ENCODE data around the gene MYMK. TPM values are rescaled to one million over a fixed set of nuclear protein-coding genes. Genes with fewer than 3 reads are reported as not detected.

MYMK gene
- total RNA-seq, 1 donor from 2014 or later, result not detected

DNA sequence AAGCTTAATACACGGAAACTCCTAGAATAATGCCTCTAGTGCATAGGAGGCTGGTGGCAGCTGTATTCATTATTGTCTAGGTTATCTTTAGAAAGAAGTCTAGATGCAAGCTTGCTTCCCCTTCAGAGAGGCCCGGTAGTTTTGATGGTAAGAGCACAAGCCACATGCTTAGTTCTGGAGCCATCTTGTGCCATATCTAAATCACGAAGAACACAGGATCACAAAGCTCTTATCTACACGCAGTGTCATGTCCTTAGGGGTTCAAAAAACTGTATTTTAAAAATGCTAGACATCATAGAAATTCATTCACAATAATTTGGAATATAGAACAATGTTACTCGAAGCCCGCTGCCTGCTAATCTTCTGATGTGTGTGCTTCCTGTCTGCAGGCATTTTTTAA is 58.8 kb downstream of the MYMK start:
- Histone ChIP-seq H3K4me3 (no peak overlapping the region), H3K27me3 (no peaks in the 10 kb centered on the region), H3K9me3 (no peaks in the 10 kb centered on the region), H3K36me3 (peaks cover 0 to 8% of the 10 kb centered on the region in 2 donors), H3K27ac (no peak overlapping the region), H3K4me1 (peaks cover 2% of the 10 kb centered on the region)
- DNase-seq (ENCODE audit: extremely low spot score in 2 of 2), result no peak
- intact Hi-C loops (cut with DNase I), result no loop called here
- TF ChIP-seq POLR2AphosphoS5 (IDR thresholded peaks at IDR 0.05; ENCODE audit: insufficient read depth in 1 of 2, low read depth in 1 of 2), result no peak

DNA sequence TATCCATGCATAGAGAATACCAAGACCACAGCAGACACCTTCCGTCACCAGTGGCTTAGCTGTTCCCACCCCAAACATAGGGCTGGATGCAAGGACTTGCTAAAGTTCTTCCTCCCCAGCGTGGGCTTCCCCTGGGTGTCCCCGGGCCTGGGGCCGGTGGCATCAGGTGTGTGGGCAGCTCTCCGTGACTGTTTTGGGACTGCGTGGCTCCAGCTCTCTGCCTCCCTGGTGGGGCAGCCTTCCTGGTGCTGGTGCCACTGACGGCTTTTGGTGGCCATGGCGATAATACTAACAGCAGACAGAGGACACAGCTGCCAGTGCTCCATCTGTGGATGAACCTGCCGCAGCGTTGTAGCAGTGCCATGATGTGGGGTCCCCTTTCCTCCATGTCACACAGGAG is 60.1 kb downstream of the MYMK start:
- H3K27ac ChIP-seq, result no peak overlapping the region
- no peak for DNase-seq (ENCODE audit: extremely low spot score in 2 of 2)
- TF ChIP-seq, protein P1, sequence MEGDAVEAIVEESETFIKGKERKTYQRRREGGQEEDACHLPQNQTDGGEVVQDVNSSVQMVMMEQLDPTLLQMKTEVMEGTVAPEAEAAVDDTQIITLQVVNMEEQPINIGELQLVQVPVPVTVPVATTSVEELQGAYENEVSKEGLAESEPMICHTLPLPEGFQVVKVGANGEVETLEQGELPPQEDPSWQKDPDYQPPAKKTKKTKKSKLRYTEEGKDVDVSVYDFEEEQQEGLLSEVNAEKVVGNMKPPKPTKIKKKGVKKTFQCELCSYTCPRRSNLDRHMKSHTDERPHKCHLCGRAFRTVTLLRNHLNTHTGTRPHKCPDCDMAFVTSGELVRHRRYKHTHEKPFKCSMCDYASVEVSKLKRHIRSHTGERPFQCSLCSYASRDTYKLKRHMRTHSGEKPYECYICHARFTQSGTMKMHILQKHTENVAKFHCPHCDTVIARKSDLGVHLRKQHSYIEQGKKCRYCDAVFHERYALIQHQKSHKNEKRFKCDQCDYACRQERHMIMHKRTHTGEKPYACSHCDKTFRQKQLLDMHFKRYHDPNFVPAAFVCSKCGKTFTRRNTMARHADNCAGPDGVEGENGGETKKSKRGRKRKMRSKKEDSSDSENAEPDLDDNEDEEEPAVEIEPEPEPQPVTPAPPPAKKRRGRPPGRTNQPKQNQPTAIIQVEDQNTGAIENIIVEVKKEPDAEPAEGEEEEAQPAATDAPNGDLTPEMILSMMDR (IDR thresholded peaks at IDR 0.05), result no peak
- TF ChIP-seq POLR2AphosphoS5 (IDR thresholded peaks at IDR 0.05; ENCODE audit: insufficient read depth in 1 of 2, low read depth in 1 of 2) (no peak), POLR2A (IDR thresholded peaks at IDR 0.05) (no peak)
- intact Hi-C loops (cut with DNase I), result no loop called here
- no peaks in the 10 kb centered on the region for H3K27me3 ChIP-seq
- H3K4me1 ChIP-seq, result peaks cover 10% of the 10 kb centered on the region
- H3K36me3 ChIP-seq, result peaks cover 0 to 8% of the 10 kb centered on the region in 2 donors
- no peaks in the 10 kb centered on the region for H3K9me3 ChIP-seq
- no peak overlapping the region for H3K4me3 ChIP-seq

Other genes with a start within 250 kb of the MYMK start
- 17.2 TPM for gene ABO, start 249.8 kb downstream of the MYMK start, total RNA-seq
- 12.8 TPM for gene SURF6, start 188.8 kb downstream of the MYMK start, total RNA-seq
- gene MED22, start 176.8 kb downstream of the MYMK start, total RNA-seq, result 32.9 TPM
- gene RPL7A, start 176.7 kb downstream of the MYMK start, total RNA-seq, result 1,889 TPM
- 31.2 TPM for gene SURF1, start 168.5 kb downstream of the MYMK start, total RNA-seq
- 19.9 TPM for gene SURF2, start 168.4 kb downstream of the MYMK start, total RNA-seq
- gene SURF4, start 148.9 kb downstream of the MYMK start, total RNA-seq, result 112 TPM
- not detected for gene STKLD1, start 148.6 kb downstream of the MYMK start, total RNA-seq
- gene REXO4, start 106.9 kb downstream of the MYMK start, total RNA-seq, result 17.2 TPM
- gene ADAMTS13, start 102.6 kb downstream of the MYMK start, total RNA-seq, result 2.0 TPM
- 9.1 TPM for gene CACFD1, start 65.0 kb downstream of the MYMK start, total RNA-seq
- 3.7 TPM for gene SLC2A6, start 45.9 kb downstream of the MYMK start, total RNA-seq
- gene ADAMTSL2, start 9.7 kb upstream of the MYMK start, total RNA-seq, result 2.0 TPM
- gene FAM163B, start 84.4 kb upstream of the MYMK start, total RNA-seq, result not detected
- gene DBH, start 111.4 kb upstream of the MYMK start, total RNA-seq, result 12.0 TPM
- gene SARDH, start 213.4 kb upstream of the MYMK start, total RNA-seq, result 2.0 TPM